HepG2 (cell line): ENCODE results near the gene PDZD8. TPM values are rescaled to one million over a fixed set of nuclear protein-coding genes. Genes with fewer than 3 reads are reported as not detected.
"Not testable (repeated sequence)": the region's sequence is repeated elsewhere in the genome, so short reads cannot be mapped to it uniquely, and the experiment has no call there.

Source experiments
- ATAC-seq: fragments of 200-7000 bp; cut with Tn5 transposase; 3 replicates; pipeline ENCODE4 v1.9.1; 2020; ENCODE audit warnings: mild to moderate bottlenecking, moderate library complexity
- BruUV-seq: library from RNA; stranded (reverse); fragments of 400-500 nt; replicated peaks from 2 replicates; lab custom pipeline; 2021; lab: Mats Ljungman, UMichigan
- CTCF ChIA-PET: fragments of 300-600 bp; formaldehyde crosslinking; extraction: SDS; loops from one replicate; lab custom pipeline; 2021; ENCODE audit warnings: low total read pairs, inconsistent platforms, low intra/inter-chr PET ratio; lab: Yijun Ruan, JAX
- POLR2A ChIA-PET: fragments of 350-600 bp; sonication (Branson Sonifier 250); formaldehyde crosslinking; loops from one replicate; lab custom pipeline; 2020; ENCODE audit warnings: antibody characterized with exemption, inconsistent platforms; lab: Yijun Ruan, JAX
- DNase-seq: peaks from one replicate; pipeline ENCODE4 v3.0.0-alpha.2; 2015; ENCODE audit warnings: low spot score
- FAIRE-seq: peaks from 3 replicates; lab custom pipeline; 2011; peaks lifted over from hg19 to GRCh38; lab: Jason Lieb, UNC
- H2AFZ ChIP-seq: one replicate; pipeline ENCODE4 v1.6.1; 2011; ENCODE audit warnings: low read length, inconsistent platforms
- H3K27ac ChIP-seq: fragments of 300-600 bp; 3 replicates; pipeline ENCODE4 v1.8.0; 2011; ENCODE audit warnings: mixed run types, mild to moderate bottlenecking, mixed read lengths, low read length, inconsistent platforms; ENCODE audit not compliant: insufficient read depth; ENCODE audit errors: extremely low read length
- H3K27me3 ChIP-seq, 2 experiments: fragments of 200-600 bp in 1 of 2; 2 replicates in 1 of 2; 3 replicates in 1 of 2; pipeline versions ENCODE4 v1.6.0 to v1.8.0; 2011; ENCODE audit warnings: low read length in 2 of 2, mild to moderate bottlenecking in 2 of 2, moderate library complexity in 2 of 2, inconsistent platforms in 1 of 2; ENCODE audit not compliant: insufficient read depth in 2 of 2, control insufficient read depth in 1 of 2
- H3K36me3 ChIP-seq, 2 experiments: fragments of 200-600 bp in 1 of 2; replicated peaks in 1 of 2; 2 replicates in 1 of 2; 3 replicates in 1 of 2; pipeline versions ENCODE4 v1.5.1 to v1.8.0; 2011; ENCODE audit warnings: low read length in 2 of 2, inconsistent platforms in 1 of 2; ENCODE audit not compliant: insufficient read depth in 2 of 2, control insufficient read depth in 1 of 2
- H3K4me1 ChIP-seq: 2 replicates; pipeline ENCODE4 v1.5.1; 2012; ENCODE audit warnings: low read length, inconsistent platforms; ENCODE audit not compliant: insufficient read depth
- H3K4me2 ChIP-seq: 2 replicates; pipeline ENCODE4 v1.6.0; 2011; ENCODE audit warnings: low read depth, low read length, inconsistent platforms
- H3K4me3 ChIP-seq, 3 experiments: fragments of 200-600 bp in 1 of 3; sonication (generic), shearing (Covaris generic) in 1 of 3; replicated peaks in 1 of 3; 2 replicates each; pipeline ENCODE4 v1.5.1; 2011 to 2016; ENCODE audit warnings: low read length in 3 of 3, inconsistent platforms in 2 of 3, low read depth in 2 of 3, mild to moderate bottlenecking in 2 of 3, control low read depth in 1 of 3, mixed read lengths in 1 of 3; ENCODE audit not compliant: insufficient read depth in 1 of 3
- H3K79me2 ChIP-seq: one replicate; pipeline ENCODE4 v1.6.1; 2011; ENCODE audit warnings: low read length, inconsistent platforms; ENCODE audit not compliant: insufficient read depth
- H3K9ac ChIP-seq: 2 replicates; pipeline ENCODE4 v1.6.0; 2011; ENCODE audit warnings: mild to moderate bottlenecking, low read depth, low read length, inconsistent platforms; ENCODE audit not compliant: insufficient read depth
- H3K9me3 ChIP-seq: 2 replicates; pipeline ENCODE4 v1.5.1; 2012; ENCODE audit warnings: mild to moderate bottlenecking, low read length
- H4K20me1 ChIP-seq: 2 replicates; pipeline ENCODE4 v1.6.0; 2011; ENCODE audit warnings: inconsistent platforms, mild to moderate bottlenecking, low read length, moderate library complexity; ENCODE audit not compliant: insufficient read depth
- CHD4 ChIP-seq: fragments of 200-600 bp; sonication (generic); IDR thresholded peaks from 2 replicates; pipeline ENCODE4 v1.7.0; 2017; ENCODE audit warnings: mild to moderate bottlenecking, low read length, borderline replicate concordance
- KAT2B ChIP-seq: fragments of 150-350 bp; IDR thresholded peaks from 2 replicates; pipeline ENCODE4 v1.6.1; 2014; ENCODE audit warnings: low read depth, low read length, borderline replicate concordance
- KLF15 ChIP-seq: sonication (generic); formaldehyde crosslinking; IDR thresholded peaks from 2 replicates; pipeline ENCODE4 v1.8.1; 2023; ENCODE audit warnings: borderline replicate concordance, mild to moderate bottlenecking, inconsistent platforms, missing genetic modification reagents, mixed read lengths
- MATR3 ChIP-seq: sonication (generic); formaldehyde crosslinking; IDR thresholded peaks from 2 replicates; pipeline ENCODE4 v1.4.0; 2020; ENCODE audit warnings: missing genetic modification reagents
- NFRKB ChIP-seq: fragments of 450-650 bp; IDR thresholded peaks from 2 replicates; pipeline ENCODE4 v1.6.1; 2017
- PHB2 ChIP-seq: fragments of 450-650 bp; IDR thresholded peaks from 2 replicates; pipeline ENCODE4 v1.6.1; 2018; ENCODE audit not compliant: partially characterized antibody
- SP1 ChIP-seq, 2 experiments: fragments of 450-650 bp in 1 of 2; sonication (generic) in 1 of 2; formaldehyde crosslinking in 1 of 2; IDR thresholded peaks; 2 replicates each; pipeline versions ENCODE4 v1.4.0 to v1.6.1; 2016 to 2020; ENCODE audit warnings: missing genetic modification reagents in 1 of 2
- SPEN ChIP-seq: sonication (generic); formaldehyde crosslinking; IDR thresholded peaks from 2 replicates; pipeline ENCODE4 v1.5.1; 2020; ENCODE audit warnings: low read depth, mild to moderate bottlenecking, missing genetic modification reagents
- STAG1 ChIP-seq: sonication (generic); formaldehyde crosslinking; IDR thresholded peaks from 2 replicates; pipeline ENCODE4 v1.4.0; 2020; ENCODE audit warnings: missing genetic modification reagents
- ZNF343 ChIP-seq: sonication (generic); formaldehyde crosslinking; IDR thresholded peaks from 2 replicates; pipeline ENCODE4 v1.4.0; 2020; ENCODE audit warnings: mild to moderate bottlenecking, missing genetic modification reagents
- WGBS: methylation state at CpG from one replicate; pipeline ENCODE4 v1.1.6; 2017; ENCODE audit warnings: low lambda C conversion rate; 5-methylcytosine and 5-hydroxymethylcytosine counted together
- in situ Hi-C: cut with HindIII; loops from 2 replicates; pipeline ENCODE4 v1.10.0; 2017; ENCODE audit warnings: low pct_unique_long_range_greater_than_20kb; ENCODE audit not compliant: extremely low pct_ligation_motif_present
- intact Hi-C: fragments of 100-400 bp; cut with micrococcal nuclease; formaldehyde crosslinking; loops from one replicate; pipeline ENCODE4 v1.10.0; 2022; ENCODE audit not compliant: unreplicated experiment
- polyA plus RNA-seq, 8 experiments: library from polyadenylated mRNA; depleted of rRNA in 3 of 8; stranded (reverse) in 7 of 8; unstranded in 1 of 8; fragments of >200 nt; fragmentation: Illumina TruSeq in 4 of 8; extraction: Trizol in 4 of 8; gene quantifications; 2 replicates each; pipeline versions ENCODE4 v1.2.1 to v1.2.3, GENCODE V29; 2011 to 2016; ENCODE audit warnings: low read depth in 4 of 8, missing spikeins in 1 of 8, mixed read lengths in 1 of 8; ENCODE audit not compliant: insufficient read depth in 1 of 8
- total RNA-seq, 5 experiments: library from RNA; depleted of rRNA; stranded (reverse); fragments of >200 nt; fragmentation: Illumina TruSeq; extraction: Trizol; gene quantifications; 2 replicates each; pipeline ENCODE4 v1.2.3, GENCODE V29; 2016; ENCODE audit warnings: low read depth in 1 of 5
- TF ChIP-seq, protein P1 (sequence below), 2 experiments: fragments of 450-650 bp in 1 of 2; sonication (generic) in 1 of 2; formaldehyde crosslinking; IDR thresholded peaks; 2 replicates each; pipeline versions ENCODE4 v1.5.0 to v1.8.0; 2020 to 2022; ENCODE audit warnings: mild to moderate bottlenecking in 1 of 2, missing genetic modification reagents in 1 of 2
- TF ChIP-seq, protein P2 (sequence below): sonication (generic); formaldehyde crosslinking; IDR thresholded peaks from 2 replicates; pipeline ENCODE4 v1.4.0; 2020; ENCODE audit warnings: mild to moderate bottlenecking, missing genetic modification reagents
- TF ChIP-seq, protein P3 (sequence below): IDR thresholded peaks from 2 replicates; pipeline ENCODE4 v1.6.1; 2016; ENCODE audit warnings: missing genetic modification reagents, missing compliant biosample characterization
- TF ChIP-seq, protein P4 (sequence below): sonication (generic); formaldehyde crosslinking; IDR thresholded peaks from 2 replicates; pipeline ENCODE4 v1.5.0; 2020; ENCODE audit warnings: mild to moderate bottlenecking, missing genetic modification reagents, borderline replicate concordance

The PDZD8 gene
- total and polyA plus RNA-seq, 2 of the 13 experiments (the other 11 are each of a cell fraction or from before 2014, with no cell fraction given): 11.2 to 32.0 TPM

- 8% methylated on average over 5 of the region's 5 CpGs for WGBS
- H4K20me1 ChIP-seq: no peaks in the 10 kb centered on the region
- FAIRE-seq (no peak), ATAC-seq (no peak), DNase-seq (no peak)
- no peak overlapping the region for H3K4me3 ChIP-seq
- H2AFZ ChIP-seq: no peak overlapping the region
- H3K4me1 ChIP-seq: 0 out of 2 replicates have a peak, but pooled peaks cover 7% of the 10 kb centered on the region
- no TSS peak for BruUV-seq
- ChIA-PET POLR2A (no interaction called here), CTCF (no interaction called here)
- no peaks in the 10 kb centered on the region for H3K36me3 ChIP-seq
- in situ Hi-C loops: no loop called here
- H3K27me3 ChIP-seq: peaks cover 6 to 58% of the 10 kb centered on the region in 2 experiments; a peak in 4 of 5 replicates
- TF ChIP-seq KLF15 (no peak), NFRKB (no peak), STAG1 (no peak), SP1 (IDR thresholded peaks at IDR 0.05) (no peak), SP1 (CRISPR knock-in tag; IDR thresholded peaks at IDR 0.05) (no peak), CHD4 (no peak), ZNF343 (no peak), KAT2B (no peak), MATR3 (CRISPR knock-in tag) (no peak), SPEN (CRISPR knock-in tag) (no peak), PHB2 (no peak)
- TF ChIP-seq, protein P1, sequence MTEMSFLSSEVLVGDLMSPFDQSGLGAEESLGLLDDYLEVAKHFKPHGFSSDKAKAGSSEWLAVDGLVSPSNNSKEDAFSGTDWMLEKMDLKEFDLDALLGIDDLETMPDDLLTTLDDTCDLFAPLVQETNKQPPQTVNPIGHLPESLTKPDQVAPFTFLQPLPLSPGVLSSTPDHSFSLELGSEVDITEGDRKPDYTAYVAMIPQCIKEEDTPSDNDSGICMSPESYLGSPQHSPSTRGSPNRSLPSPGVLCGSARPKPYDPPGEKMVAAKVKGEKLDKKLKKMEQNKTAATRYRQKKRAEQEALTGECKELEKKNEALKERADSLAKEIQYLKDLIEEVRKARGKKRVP (CRISPR knock-in tag; IDR thresholded peaks at IDR 0.05): no peak
- TF ChIP-seq, protein P2, sequence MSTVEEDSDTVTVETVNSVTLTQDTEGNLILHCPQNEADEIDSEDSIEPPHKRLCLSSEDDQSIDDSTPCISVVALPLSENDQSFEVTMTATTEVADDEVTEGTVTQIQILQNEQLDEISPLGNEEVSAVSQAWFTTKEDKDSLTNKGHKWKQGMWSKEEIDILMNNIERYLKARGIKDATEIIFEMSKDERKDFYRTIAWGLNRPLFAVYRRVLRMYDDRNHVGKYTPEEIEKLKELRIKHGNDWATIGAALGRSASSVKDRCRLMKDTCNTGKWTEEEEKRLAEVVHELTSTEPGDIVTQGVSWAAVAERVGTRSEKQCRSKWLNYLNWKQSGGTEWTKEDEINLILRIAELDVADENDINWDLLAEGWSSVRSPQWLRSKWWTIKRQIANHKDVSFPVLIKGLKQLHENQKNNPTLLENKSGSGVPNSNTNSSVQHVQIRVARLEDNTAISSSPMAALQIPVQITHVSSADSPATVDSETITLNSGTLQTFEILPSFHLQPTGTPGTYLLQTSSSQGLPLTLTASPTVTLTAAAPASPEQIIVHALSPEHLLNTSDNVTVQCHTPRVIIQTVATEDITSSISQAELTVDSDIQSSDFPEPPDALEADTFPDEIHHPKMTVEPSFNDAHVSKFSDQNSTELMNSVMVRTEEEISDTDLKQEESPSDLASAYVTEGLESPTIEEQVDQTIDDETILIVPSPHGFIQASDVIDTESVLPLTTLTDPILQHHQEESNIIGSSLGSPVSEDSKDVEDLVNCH: no peak
- TF ChIP-seq, protein P3, sequence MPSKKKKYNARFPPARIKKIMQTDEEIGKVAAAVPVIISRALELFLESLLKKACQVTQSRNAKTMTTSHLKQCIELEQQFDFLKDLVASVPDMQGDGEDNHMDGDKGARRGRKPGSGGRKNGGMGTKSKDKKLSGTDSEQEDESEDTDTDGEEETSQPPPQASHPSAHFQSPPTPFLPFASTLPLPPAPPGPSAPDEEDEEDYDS (CRISPR knock-in tag): no peak
- TF ChIP-seq, protein P4, sequence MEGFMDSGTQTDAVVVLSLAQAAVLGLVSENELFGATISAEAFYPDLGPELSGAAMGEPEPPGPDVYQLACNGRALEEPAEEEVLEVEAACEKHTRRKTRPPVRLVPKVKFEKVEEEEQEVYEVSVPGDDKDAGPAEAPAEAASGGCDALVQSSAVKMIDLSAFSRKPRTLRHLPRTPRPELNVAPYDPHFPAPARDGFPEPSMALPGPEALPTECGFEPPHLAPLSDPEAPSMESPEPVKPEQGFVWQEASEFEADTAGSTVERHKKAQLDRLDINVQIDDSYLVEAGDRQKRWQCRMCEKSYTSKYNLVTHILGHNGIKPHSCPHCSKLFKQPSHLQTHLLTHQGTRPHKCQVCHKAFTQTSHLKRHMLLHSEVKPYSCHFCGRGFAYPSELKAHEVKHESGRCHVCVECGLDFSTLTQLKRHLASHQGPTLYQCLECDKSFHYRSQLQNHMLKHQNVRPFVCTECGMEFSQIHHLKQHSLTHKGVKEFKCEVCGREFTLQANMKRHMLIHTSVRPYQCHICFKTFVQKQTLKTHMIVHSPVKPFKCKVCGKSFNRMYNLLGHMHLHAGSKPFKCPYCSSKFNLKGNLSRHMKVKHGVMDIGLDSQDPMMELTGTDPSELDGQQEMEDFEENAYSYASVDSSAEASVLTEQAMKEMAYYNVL: no peak
- intact Hi-C loops: no loop called here
- no peak overlapping the region for H3K4me2 ChIP-seq
- no peaks in the 10 kb centered on the region for H3K79me2 ChIP-seq
- no peak overlapping the region for H3K27ac ChIP-seq
- no peak overlapping the region for H3K9ac ChIP-seq
- no peaks in the 10 kb centered on the region for H3K9me3 ChIP-seq
Observed at GRCh38 chr10:117237401-117237991, 137.7 kb downstream of the PDZD8 start.

- WGBS: 19% methylated on average over 4 of the region's 4 CpGs
- H3K9ac ChIP-seq, in situ Hi-C loops: not testable (repeated sequence)
Observed at GRCh38 chr10:117230107-117230506, 145.1 kb downstream of the PDZD8 start.

More at GRCh38 chr10:117230107-117230506, 145.1 kb downstream of the PDZD8 start:
- H3K36me3 ChIP-seq, POLR2A ChIA-PET, BruUV-seq, CTCF ChIA-PET, H4K20me1 ChIP-seq, H3K4me1 ChIP-seq, H3K27me3 ChIP-seq, H3K4me3 ChIP-seq, H3K27ac ChIP-seq, intact Hi-C loops, DNase-seq, FAIRE-seq, H3K79me2 ChIP-seq, ATAC-seq, H3K9me3 ChIP-seq, H3K4me2 ChIP-seq, H2AFZ ChIP-seq: not testable (repeated sequence)
